ENCODE data around the gene IRF9. TPM values are rescaled to one million over a fixed set of nuclear protein-coding genes. Genes with fewer than 3 reads are reported as not detected.
A peak's percentile ranks its signal among the peaks of the same experiment; 100 is the strongest.

IRF9 gene
- total and polyA plus RNA-seq, 10 donors = 85.8 to 265 (median 156) TPM

GRCh38 chr14:24215495-24216344 is 54.7 kb downstream of the IRF9 start, which contains the start of gene MDP1:
TSS of gene MDP1 (minus strand) at chr14:24216066. CDS start at chr14:24215955, 111 bp downstream.
- Histone ChIP-seq H3K9me3 (no peaks in the 10 kb centered on the region), H3K4me1 (peaks cover 24 to 54% (median 48%) of the 10 kb centered on the region in 6 donors), H3K27me3 (replicated peaks in 1 of 7) (no peaks in the 10 kb centered on the region), H3K27ac (peak within 1 kb of the TSS; percentile 91 to 99 (median 96)), H3K36me3 (peaks cover 0 to 40% (median 15%) of the 10 kb centered on the region in 6 donors), H3K4me3 (peak within 1 kb of the TSS; percentile 60 to 96 (median 77))
- DNase-seq = peak; percentile 97
- TF ChIP-seq POLR2A (IDR thresholded peaks at IDR 0.05) (peak in 2 of 3 donors; percentile 19 to 77), POLR2AphosphoS5 (IDR thresholded peaks at IDR 0.05) (peak; percentile 96 to 97 (median 97)), CTCF (IDR thresholded peaks at IDR 0.05 in 8 of 11, conservative IDR thresholded peaks at IDR 0.05 in 3 of 11) (peak in 10 of 11 experiments; percentile 38 to 79 (median 73))
- intact Hi-C loops (cut with DNase I; ENCODE audit: low total_unique reads) = no loop called here
- 0 to 1% (median 0%) methylated on average over 32 to 40 of the region's 40 CpGs for WGBS, 5 donors

Small RNA genes lying within 50 kb of the gene (microRNA-seq; reads per million reads assigned to microRNA genes)
- gene MIR7703 = 0 reads per million in 3 donors

Small RNA genes lying within 50 kb of the gene (small RNA-seq; reads per million reads assigned to genes)
- gene AL136295.4 (0 reads per million in 4 donors), gene CHMP4A (0 reads per million in 4 donors), gene IPO4 (0 reads per million in 4 donors), gene IRF9 (0 to 0.21 (median 0) reads per million in 4 donors), gene MDP1 (0 reads per million in 4 donors), gene RNA5SP383 (0.08 to 0.23 (median 0.14) reads per million in 4 donors)

Other genes starting within 250 kb of the IRF9 start
Only the 30 nearest of the 32 such genes appear.
- gene DHRS4L2, start 172.3 kb upstream of the IRF9 start, total RNA-seq = 10 to 100 TPM in 6 of 7 donors, 1 to 10 TPM in 1; 9.2 to 32.5 (median 19.9) TPM
- 10 to 100 TPM; 31.3 to 54.4 (median 42.7) TPM for gene DHRS4L2, start 172.3 kb upstream of the IRF9 start, polyA plus RNA-seq
- 1 to 10 TPM in 6 of 7 donors, under 1 TPM in 1; 0.44 to 3.2 (median 1.5) TPM for gene CARMIL3, start 109.3 kb upstream of the IRF9 start, total RNA-seq
- gene CARMIL3, start 109.3 kb upstream of the IRF9 start, polyA plus RNA-seq = 1 to 10 TPM in 2 of 3 donors, under 1 TPM in 1; 0.39 to 1.8 (median 1.0) TPM
- gene CPNE6, start 89.7 kb upstream of the IRF9 start, total RNA-seq = under 1 TPM in 1 of 7 donors, not detected in 6; 0.13 TPM
- under 1 TPM in 1 of 3 donors, not detected in 2; 0.03 TPM for gene CPNE6, start 89.7 kb upstream of the IRF9 start, polyA plus RNA-seq
- 10 to 100 TPM; 31.4 to 52.3 (median 34.9) TPM for gene PCK2, start 67.0 kb upstream of the IRF9 start, total RNA-seq
- gene PCK2, start 67.0 kb upstream of the IRF9 start, polyA plus RNA-seq = 10 to 100 TPM; 25.3 to 35.7 (median 27.9) TPM
- 100 to 1,000 TPM in 2 of 7 donors, 10 to 100 TPM in 5; 73.8 to 110 (median 80.9) TPM for gene DCAF11, start 46.5 kb upstream of the IRF9 start, total RNA-seq
- 10 to 100 TPM; 28.7 to 42.5 (median 32.4) TPM for gene DCAF11, start 46.5 kb upstream of the IRF9 start, polyA plus RNA-seq
- 1 to 10 TPM; 2.0 to 7.8 (median 4.2) TPM for gene NRL, start 46.3 kb upstream of the IRF9 start, total RNA-seq
- gene NRL, start 46.3 kb upstream of the IRF9 start, polyA plus RNA-seq = 1 to 10 TPM; 2.7 to 4.7 (median 3.7) TPM
- gene FITM1, start 30.6 kb upstream of the IRF9 start, total RNA-seq = 10 to 100 TPM in 2 of 7 donors, 1 to 10 TPM in 5; 3.7 to 12.9 (median 9.0) TPM
- 1 to 10 TPM; 4.6 to 9.6 (median 8.3) TPM for gene FITM1, start 30.6 kb upstream of the IRF9 start, polyA plus RNA-seq
- 100 to 1,000 TPM; 157 to 303 (median 247) TPM for gene PSME1, start 25.1 kb upstream of the IRF9 start, total RNA-seq
- 100 to 1,000 TPM; 349 to 441 (median 364) TPM for gene PSME1, start 25.1 kb upstream of the IRF9 start, polyA plus RNA-seq
- gene EMC9, start 19.7 kb upstream of the IRF9 start, total RNA-seq = 10 to 100 TPM; 17.7 to 27.3 (median 19.9) TPM
- gene EMC9, start 19.7 kb upstream of the IRF9 start, polyA plus RNA-seq = 10 to 100 TPM; 25.4 to 50.6 (median 48.5) TPM
- 100 to 1,000 TPM in 5 of 7 donors, 10 to 100 TPM in 2; 80.0 to 295 (median 189) TPM for gene PSME2, start 14.7 kb upstream of the IRF9 start, total RNA-seq
- 100 to 1,000 TPM; 337 to 509 (median 433) TPM for gene PSME2, start 14.7 kb upstream of the IRF9 start, polyA plus RNA-seq
- gene RNF31, start 13.8 kb upstream of the IRF9 start, total RNA-seq = 100 to 1,000 TPM in 3 of 7 donors, 10 to 100 TPM in 4; 61.9 to 113 (median 96.9) TPM
- 100 to 1,000 TPM in 2 of 3 donors, 10 to 100 TPM in 1; 56.5 to 148 (median 122) TPM for gene RNF31, start 13.8 kb upstream of the IRF9 start, polyA plus RNA-seq
- gene REC8, start 10.8 kb downstream of the IRF9 start, total RNA-seq = 10 to 100 TPM; 23.5 to 51.6 (median 38.0) TPM
- 10 to 100 TPM; 23.6 to 48.0 (median 43.1) TPM for gene REC8, start 10.8 kb downstream of the IRF9 start, polyA plus RNA-seq
- gene IPO4, start 27.6 kb downstream of the IRF9 start, total RNA-seq = 10 to 100 TPM; 20.0 to 49.7 (median 29.9) TPM
- gene IPO4, start 27.6 kb downstream of the IRF9 start, polyA plus RNA-seq = 10 to 100 TPM; 10.0 to 14.7 (median 10.4) TPM
- 10 to 100 TPM; 30.4 to 53.6 (median 37.3) TPM for gene TM9SF1, start 34.2 kb downstream of the IRF9 start, total RNA-seq
- 10 to 100 TPM in 1 of 3 donors, 1 to 10 TPM in 2; 4.7 to 12.7 (median 7.9) TPM for gene TM9SF1, start 34.2 kb downstream of the IRF9 start, polyA plus RNA-seq
- gene TSSK4, start 44.4 kb downstream of the IRF9 start, total RNA-seq = 1 to 10 TPM in 1 of 7 donors, under 1 TPM in 4, not detected in 2; 0.44 to 1.4 (median 0.61) TPM
- gene TSSK4, start 44.4 kb downstream of the IRF9 start, polyA plus RNA-seq = not detected
- gene CHMP4A, start 52.2 kb downstream of the IRF9 start, total RNA-seq = 10 to 100 TPM; 53.3 to 71.7 (median 61.9) TPM
- 100 to 1,000 TPM; 106 to 149 (median 132) TPM for gene CHMP4A, start 52.2 kb downstream of the IRF9 start, polyA plus RNA-seq
- 10 to 100 TPM; 11.0 to 25.5 (median 17.6) TPM for gene MDP1, start 54.8 kb downstream of the IRF9 start, total RNA-seq
- 10 to 100 TPM; 30.2 to 39.6 (median 33.6) TPM for gene MDP1, start 54.8 kb downstream of the IRF9 start, polyA plus RNA-seq
- gene NEDD8, start 71.1 kb downstream of the IRF9 start, total RNA-seq = 100 to 1,000 TPM in 6 of 7 donors, 10 to 100 TPM in 1; 98.6 to 137 (median 122) TPM
- gene NEDD8, start 71.1 kb downstream of the IRF9 start, polyA plus RNA-seq = 100 to 1,000 TPM; 164 to 237 (median 228) TPM
- 10 to 100 TPM; 57.0 to 85.6 (median 82.6) TPM for gene GMPR2, start 71.7 kb downstream of the IRF9 start, total RNA-seq
- gene GMPR2, start 71.7 kb downstream of the IRF9 start, polyA plus RNA-seq = 10 to 100 TPM; 42.2 to 57.9 (median 50.3) TPM
- gene TINF2, start 81.4 kb downstream of the IRF9 start, total RNA-seq = 100 to 1,000 TPM in 3 of 7 donors, 10 to 100 TPM in 4; 61.8 to 121 (median 99.5) TPM
- gene TINF2, start 81.4 kb downstream of the IRF9 start, polyA plus RNA-seq = 10 to 100 TPM; 55.7 to 60.8 (median 57.4) TPM
- gene TGM1, start 101.9 kb downstream of the IRF9 start, total RNA-seq = 1 to 10 TPM; 1.4 to 4.8 (median 2.8) TPM
- gene TGM1, start 101.9 kb downstream of the IRF9 start, polyA plus RNA-seq = 1 to 10 TPM; 1.7 to 3.5 (median 2.3) TPM
- 10 to 100 TPM; 41.7 to 63.0 (median 48.6) TPM for gene RABGGTA, start 110.3 kb downstream of the IRF9 start, total RNA-seq
- gene RABGGTA, start 110.3 kb downstream of the IRF9 start, polyA plus RNA-seq = 10 to 100 TPM; 22.5 to 46.7 (median 41.4) TPM
- gene DHRS1, start 138.5 kb downstream of the IRF9 start, total RNA-seq = 10 to 100 TPM; 29.9 to 56.1 (median 34.0) TPM
- gene DHRS1, start 138.5 kb downstream of the IRF9 start, polyA plus RNA-seq = 10 to 100 TPM; 22.0 to 38.2 (median 30.3) TPM
- 10 to 100 TPM; 16.8 to 26.9 (median 22.9) TPM for gene NOP9, start 138.6 kb downstream of the IRF9 start, total RNA-seq
- gene NOP9, start 138.6 kb downstream of the IRF9 start, polyA plus RNA-seq = 10 to 100 TPM in 1 of 3 donors, 1 to 10 TPM in 2; 4.5 to 12.1 (median 5.2) TPM
- 100 to 1,000 TPM in 2 of 7 donors, 10 to 100 TPM in 5; 54.0 to 145 (median 88.8) TPM for gene CIDEB, start 146.7 kb downstream of the IRF9 start, total RNA-seq
- gene CIDEB, start 146.7 kb downstream of the IRF9 start, polyA plus RNA-seq = 10 to 100 TPM; 31.0 to 33.6 (median 31.4) TPM
- gene LTB4R2, start 148.9 kb downstream of the IRF9 start, total RNA-seq = 10 to 100 TPM in 6 of 7 donors, 1 to 10 TPM in 1; 9.2 to 32.3 (median 18.1) TPM
- 1 to 10 TPM in 2 of 3 donors, under 1 TPM in 1; 0.83 to 4.0 (median 1.3) TPM for gene LTB4R2, start 148.9 kb downstream of the IRF9 start, polyA plus RNA-seq
- 10 to 100 TPM; 20.9 to 50.4 (median 35.8) TPM for gene LTB4R, start 150.2 kb downstream of the IRF9 start, total RNA-seq
- gene LTB4R, start 150.2 kb downstream of the IRF9 start, polyA plus RNA-seq = 10 to 100 TPM; 13.9 to 28.6 (median 28.6) TPM
- gene ADCY4, start 173.8 kb downstream of the IRF9 start, total RNA-seq = 100 to 1,000 TPM in 1 of 7 donors, 10 to 100 TPM in 6; 34.4 to 114 (median 68.7) TPM
- gene ADCY4, start 173.8 kb downstream of the IRF9 start, polyA plus RNA-seq = 10 to 100 TPM; 13.0 to 53.5 (median 34.0) TPM
- gene RIPK3, start 178.7 kb downstream of the IRF9 start, total RNA-seq = 10 to 100 TPM; 24.8 to 42.4 (median 32.6) TPM
- 10 to 100 TPM; 14.0 to 18.4 (median 14.7) TPM for gene RIPK3, start 178.7 kb downstream of the IRF9 start, polyA plus RNA-seq
- gene NFATC4, start 206.9 kb downstream of the IRF9 start, total RNA-seq = 10 to 100 TPM; 10.7 to 29.2 (median 20.2) TPM
- gene NFATC4, start 206.9 kb downstream of the IRF9 start, polyA plus RNA-seq = 100 to 1,000 TPM in 1 of 3 donors, 10 to 100 TPM in 2; 51.1 to 145 (median 99.9) TPM

Measured in spleen (tissue), 11 donors.